ENCODE measurements around the gene ENPP6.
"Not testable (repeated sequence)": the region's sequence is repeated elsewhere in the genome, so short reads cannot be mapped to it uniquely, and the experiment has no call there.

ENPP6 gene

GRCh38 chr4:184228056-184228705 lies 10.5 kb upstream of the ENPP6 start:
- DNase-seq (ENCODE audit: extremely low read depth, low read depth): no peak
- TF ChIP-seq, protein P1, sequence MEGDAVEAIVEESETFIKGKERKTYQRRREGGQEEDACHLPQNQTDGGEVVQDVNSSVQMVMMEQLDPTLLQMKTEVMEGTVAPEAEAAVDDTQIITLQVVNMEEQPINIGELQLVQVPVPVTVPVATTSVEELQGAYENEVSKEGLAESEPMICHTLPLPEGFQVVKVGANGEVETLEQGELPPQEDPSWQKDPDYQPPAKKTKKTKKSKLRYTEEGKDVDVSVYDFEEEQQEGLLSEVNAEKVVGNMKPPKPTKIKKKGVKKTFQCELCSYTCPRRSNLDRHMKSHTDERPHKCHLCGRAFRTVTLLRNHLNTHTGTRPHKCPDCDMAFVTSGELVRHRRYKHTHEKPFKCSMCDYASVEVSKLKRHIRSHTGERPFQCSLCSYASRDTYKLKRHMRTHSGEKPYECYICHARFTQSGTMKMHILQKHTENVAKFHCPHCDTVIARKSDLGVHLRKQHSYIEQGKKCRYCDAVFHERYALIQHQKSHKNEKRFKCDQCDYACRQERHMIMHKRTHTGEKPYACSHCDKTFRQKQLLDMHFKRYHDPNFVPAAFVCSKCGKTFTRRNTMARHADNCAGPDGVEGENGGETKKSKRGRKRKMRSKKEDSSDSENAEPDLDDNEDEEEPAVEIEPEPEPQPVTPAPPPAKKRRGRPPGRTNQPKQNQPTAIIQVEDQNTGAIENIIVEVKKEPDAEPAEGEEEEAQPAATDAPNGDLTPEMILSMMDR (IDR thresholded peaks at IDR 0.05; ENCODE audit: low read depth, low read length, missing control alignments): no peak
- no peak overlapping the region for H3K4me3 ChIP-seq (replicated peaks; ENCODE audit: low read depth, low read length)

DNA sequence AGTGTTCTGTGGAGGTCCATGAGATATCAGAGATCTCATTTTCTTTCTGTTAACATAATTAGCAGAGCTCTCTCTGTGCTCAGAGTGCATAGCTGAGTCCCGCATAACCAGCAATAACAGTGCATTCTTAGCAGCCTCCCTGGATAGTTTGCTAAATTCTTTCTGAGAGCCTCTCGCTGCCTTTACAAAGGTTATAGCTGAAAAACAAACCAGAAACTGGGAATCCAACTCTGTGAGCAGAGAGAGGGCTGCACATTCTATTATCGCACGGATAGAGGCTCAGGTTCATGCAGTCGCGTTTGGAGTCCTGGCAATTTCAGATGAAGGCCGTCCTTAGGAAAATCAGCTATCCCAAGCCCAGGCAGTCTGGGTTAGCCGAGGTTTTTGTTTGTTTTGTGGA lies 1.2 kb downstream of the ENPP6 start:
- no peak overlapping the region for H3K4me3 ChIP-seq (replicated peaks; ENCODE audit: low read depth, low read length)
- DNase-seq (ENCODE audit: extremely low read depth, low read depth): no peak
- TF ChIP-seq, protein P1 (IDR thresholded peaks at IDR 0.05; ENCODE audit: low read depth, low read length, missing control alignments): no peak

DNA sequence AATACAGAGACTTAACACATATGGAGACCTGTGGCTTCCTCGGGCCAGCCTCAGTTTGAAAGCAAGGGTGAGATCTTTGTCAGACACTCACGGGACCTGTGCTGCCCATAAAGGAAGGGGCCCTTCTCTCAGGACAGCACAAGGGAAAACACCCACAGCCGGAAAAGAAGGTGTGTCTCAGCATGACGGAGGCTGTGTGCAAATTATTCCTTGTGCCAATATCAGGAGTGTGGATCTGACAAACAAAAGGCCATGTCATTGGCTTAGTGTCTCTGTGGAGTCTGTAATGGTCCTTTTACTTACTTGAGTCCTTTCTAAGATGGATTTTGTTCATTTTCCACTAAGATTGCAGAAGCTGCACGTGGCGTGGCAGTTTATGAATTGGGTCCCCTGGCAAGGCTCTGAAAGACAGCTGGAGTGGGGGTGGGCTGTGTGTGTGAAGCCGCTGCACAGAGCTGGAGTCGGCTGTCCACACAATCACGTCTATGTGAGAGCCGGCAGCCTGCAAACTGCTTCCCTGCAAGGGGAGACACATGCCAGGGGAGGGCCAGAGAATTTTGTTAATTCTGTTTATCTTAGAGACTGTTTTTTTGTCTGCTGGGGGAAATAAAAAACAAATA lies 1.9 kb downstream of the ENPP6 start:
- TF ChIP-seq, protein P1 (IDR thresholded peaks at IDR 0.05; ENCODE audit: low read depth, low read length, missing control alignments): no peak
- no peak overlapping the region for H3K4me3 ChIP-seq (replicated peaks; ENCODE audit: low read depth, low read length)
- DNase-seq (ENCODE audit: extremely low read depth, low read depth): no peak

DNA sequence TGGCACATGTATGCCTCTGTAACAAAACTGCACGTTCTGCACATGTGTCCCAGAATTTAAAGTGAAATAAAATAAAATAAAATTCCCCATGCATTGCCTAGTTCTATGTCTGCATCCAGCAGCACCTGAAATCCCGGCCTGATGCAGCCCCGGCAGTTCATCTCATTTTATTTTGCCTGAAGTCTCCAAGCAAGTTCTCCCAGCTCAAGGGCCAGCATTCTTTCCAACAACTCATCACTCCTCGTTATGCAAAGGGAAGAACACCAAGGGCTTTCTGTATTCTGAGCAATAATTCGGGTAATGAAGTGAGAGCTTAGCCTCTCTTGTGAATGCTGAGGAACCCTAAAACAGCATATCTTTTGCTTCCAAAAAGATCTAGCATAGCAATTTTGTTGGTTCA lies 2.7 kb downstream of the ENPP6 start:
- DNase-seq (ENCODE audit: extremely low read depth, low read depth): no peak
- H3K4me3 ChIP-seq (replicated peaks; ENCODE audit: low read depth, low read length): no peak overlapping the region
- TF ChIP-seq, protein P1 (IDR thresholded peaks at IDR 0.05; ENCODE audit: low read depth, low read length, missing control alignments): no peak

- not testable (repeated sequence) for H3K4me3 ChIP-seq (replicated peaks; ENCODE audit: low read depth, low read length); DNase-seq (ENCODE audit: extremely low read depth, low read depth)
These were observed 9.7 kb downstream of the ENPP6 start for GRCh38 chr4:184207734-184208607.

DNA sequence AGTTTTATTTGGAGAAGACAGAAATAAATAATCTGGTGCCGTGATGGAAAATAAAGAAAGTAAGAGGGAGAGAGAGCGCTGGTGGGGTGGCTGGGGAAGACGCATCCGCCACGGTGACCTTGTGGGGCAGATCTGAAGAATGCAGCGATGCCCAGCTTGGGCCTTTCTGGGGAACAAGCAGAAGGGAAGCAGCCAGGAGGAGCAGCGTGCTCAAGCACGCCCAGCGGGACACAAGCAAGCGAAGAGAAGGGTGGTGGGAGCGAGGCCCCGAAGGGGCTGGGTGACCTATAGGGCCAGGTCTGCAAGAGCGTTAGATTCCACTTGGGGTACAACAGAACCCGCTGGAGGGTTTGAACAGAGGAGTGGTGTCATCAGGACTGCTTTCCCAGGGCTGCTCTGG lies 12.4 kb downstream of the ENPP6 start:
- TF ChIP-seq, protein P1 (IDR thresholded peaks at IDR 0.05; ENCODE audit: low read depth, low read length, missing control alignments): no peak
- no peak overlapping the region for H3K4me3 ChIP-seq (replicated peaks; ENCODE audit: low read depth, low read length)
- no peak for DNase-seq (ENCODE audit: extremely low read depth, low read depth)

DNA sequence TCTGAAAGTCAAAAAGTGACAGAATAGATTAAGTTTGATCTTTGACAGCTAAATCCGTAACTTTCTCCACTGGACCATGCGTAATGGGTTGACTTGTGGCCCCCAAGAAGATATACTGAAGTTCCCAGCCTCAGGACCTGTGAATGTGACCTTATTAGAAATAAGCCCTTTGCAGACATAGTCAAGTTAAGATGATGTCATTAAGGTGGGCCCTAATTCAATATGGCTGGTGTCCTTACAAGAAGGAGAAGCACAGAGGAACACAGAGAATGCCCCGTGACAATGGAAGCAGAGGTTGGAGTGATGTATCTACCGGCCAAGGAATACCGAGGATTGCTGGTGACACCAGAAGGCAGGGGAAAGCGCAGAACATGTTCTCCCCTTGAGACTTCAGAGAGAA lies 14.4 kb downstream of the ENPP6 start:
- DNase-seq (ENCODE audit: extremely low read depth, low read depth): no peak
- TF ChIP-seq, protein P1 (IDR thresholded peaks at IDR 0.05; ENCODE audit: low read depth, low read length, missing control alignments): no peak
- H3K4me3 ChIP-seq (replicated peaks; ENCODE audit: low read depth, low read length): no peak overlapping the region
